Activated CD4-positive, alpha-beta T cell treated with anti-CD3 and anti-CD28 coated beads, Interleukin-2, amount 10 ng/mL, durations not matched to agents 24 days and 14 days (primary cell): ENCODE results near the gene SHB. TPM values are rescaled to one million over a fixed set of nuclear protein-coding genes. Genes with fewer than 3 reads are reported as not detected.

Experiments used
- DNase-seq: peaks from one replicate; pipeline ENCODE4 v3.0.0; 2022
- H3K27ac Mint-ChIP-seq: one replicate; pipeline ENCODE4 v1.8.0; 2022; ENCODE audit warnings: mild to moderate bottlenecking, mixed read lengths
- H3K27me3 Mint-ChIP-seq: one replicate; pipeline ENCODE4 v1.8.0; 2022; ENCODE audit warnings: mixed read lengths
- H3K36me3 Mint-ChIP-seq: one replicate; pipeline ENCODE4 v1.8.0; 2022; ENCODE audit warnings: low read depth, mild to moderate bottlenecking, mixed read lengths
- H3K4me1 Mint-ChIP-seq: one replicate; pipeline ENCODE4 v1.8.0; 2021; ENCODE audit warnings: mixed read lengths
- H3K4me3 Mint-ChIP-seq: one replicate; pipeline ENCODE4 v1.8.0; 2022; ENCODE audit warnings: mild to moderate bottlenecking, moderate library complexity, mixed read lengths
- H3K9me3 Mint-ChIP-seq: one replicate; pipeline ENCODE4 v1.8.0; 2021; ENCODE audit warnings: mixed read lengths
- intact Hi-C: fragments of 100-400 bp; cut with micrococcal nuclease; formaldehyde crosslinking; loops from one replicate; pipeline ENCODE4 v1.15.1; 2023
- total RNA-seq: library from RNA; stranded (reverse); gene quantifications from 2 replicates; pipeline ENCODE4 v1.2.3, GENCODE V29; 2022

Gene SHB
- total RNA-seq, 1 donor from 2014 or later, result 2.1 TPM

GRCh38 chr9:37925786-37926736 is 143.0 kb downstream of the SHB start:
- Mint-ChIP-seq H3K4me3 (no peak overlapping the region), H3K27me3 (no peaks in the 10 kb centered on the region), H3K9me3 (no peaks in the 10 kb centered on the region), H3K4me1 (peaks cover 2% of the 10 kb centered on the region), H3K36me3 (no peaks in the 10 kb centered on the region), H3K27ac (no peak overlapping the region)
- no peak for DNase-seq
- intact Hi-C loops, result no loop called here

GRCh38 chr9:37925006-37925405 is 144.0 kb downstream of the SHB start:
- Mint-ChIP-seq H3K9me3 (no peaks in the 10 kb centered on the region), H3K27me3 (no peaks in the 10 kb centered on the region), H3K27ac (no peak overlapping the region), H3K4me3 (no peak overlapping the region), H3K36me3 (no peaks in the 10 kb centered on the region), H3K4me1 (peaks cover 2% of the 10 kb centered on the region)
- intact Hi-C loops, result no loop called here
- no peak for DNase-seq

DNA sequence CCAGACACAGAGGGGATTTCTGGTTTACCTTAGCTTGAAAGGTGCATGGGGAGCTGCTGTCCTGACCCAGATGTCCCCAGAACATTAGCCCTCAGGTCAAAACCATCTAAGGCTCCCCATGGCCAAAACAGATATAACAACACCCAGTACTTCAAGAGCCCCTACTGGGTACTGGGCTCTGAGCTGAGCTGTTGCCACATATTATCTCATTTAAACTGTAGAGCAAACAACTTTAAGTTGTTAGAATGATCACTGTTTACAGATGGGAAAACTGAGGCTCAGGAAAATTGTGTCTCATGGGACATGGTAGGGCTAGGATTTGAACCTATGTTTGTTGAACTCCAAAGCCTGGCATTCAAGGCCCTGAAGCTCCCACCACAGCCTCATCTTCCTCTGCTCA is 144.5 kb downstream of the SHB start:
- no peaks in the 10 kb centered on the region for H3K27me3 Mint-ChIP-seq
- H3K4me3 Mint-ChIP-seq, result no peak overlapping the region
- no peak for DNase-seq
- intact Hi-C loops, result no loop called here
- H3K9me3 Mint-ChIP-seq, result no peaks in the 10 kb centered on the region
- peaks cover 2% of the 10 kb centered on the region for H3K4me1 Mint-ChIP-seq
- no peak overlapping the region for H3K27ac Mint-ChIP-seq
- no peaks in the 10 kb centered on the region for H3K36me3 Mint-ChIP-seq

GRCh38 chr9:37923796-37924427 is 145.1 kb downstream of the SHB start:
- no peak for DNase-seq
- intact Hi-C loops, result no loop called here
- H3K27me3 Mint-ChIP-seq, result no peaks in the 10 kb centered on the region

GRCh38 chr9:37923118-37923795 is 145.8 kb downstream of the SHB start:
- intact Hi-C loops, result no loop called here
- no peak for DNase-seq
- H3K27ac Mint-ChIP-seq, result no peak overlapping the region
- H3K27me3 Mint-ChIP-seq, result no peaks in the 10 kb centered on the region
- no peaks in the 10 kb centered on the region for H3K36me3 Mint-ChIP-seq
- peaks cover 2% of the 10 kb centered on the region for H3K4me1 Mint-ChIP-seq
- H3K4me3 Mint-ChIP-seq, result no peak overlapping the region
- H3K9me3 Mint-ChIP-seq, result no peaks in the 10 kb centered on the region

More at GRCh38 chr9:37923796-37924427, 145.1 kb downstream of the SHB start:
- no peak overlapping the region for H3K4me3 Mint-ChIP-seq
- H3K4me1 Mint-ChIP-seq, result peaks cover 2% of the 10 kb centered on the region
- H3K36me3 Mint-ChIP-seq, result no peaks in the 10 kb centered on the region
- no peak overlapping the region for H3K27ac Mint-ChIP-seq
- H3K9me3 Mint-ChIP-seq, result no peaks in the 10 kb centered on the region

DNA sequence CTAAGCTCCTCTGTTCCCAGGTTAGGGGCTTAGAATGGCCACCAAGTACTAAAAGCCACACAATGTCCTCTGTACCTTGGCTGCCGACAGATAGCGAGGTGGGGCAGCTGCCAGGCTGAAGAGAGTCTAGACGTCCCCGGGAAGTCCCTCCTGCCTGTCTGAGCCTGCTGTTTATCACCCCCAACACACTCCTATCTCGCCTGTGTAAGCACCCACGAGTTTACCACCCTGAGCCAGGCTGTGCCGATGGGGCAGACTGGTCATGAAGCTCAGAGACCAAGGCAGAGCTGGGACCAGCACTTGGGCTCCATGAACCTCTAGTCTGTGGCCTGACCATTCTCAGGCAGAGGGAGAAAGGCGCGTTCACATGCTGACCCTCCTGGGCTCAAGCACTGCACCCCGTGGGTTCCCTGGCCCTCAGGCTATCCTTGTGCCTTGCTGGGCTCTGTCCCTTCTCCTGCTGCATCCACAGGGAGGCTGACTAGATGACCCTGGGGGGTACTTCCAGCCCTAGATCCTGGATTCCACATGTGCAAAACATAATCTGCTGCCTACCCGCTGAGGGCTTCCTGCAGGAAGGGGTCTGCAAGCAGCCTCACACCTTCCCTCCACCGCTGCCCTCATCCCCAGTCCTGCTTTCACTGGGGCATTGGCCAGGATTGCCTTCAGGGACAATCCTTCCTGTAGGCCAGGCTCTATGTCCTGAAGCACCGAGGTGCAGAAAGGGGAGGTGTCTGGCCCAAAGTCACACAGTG is 146.5 kb downstream of the SHB start:
- no peak overlapping the region for H3K27ac Mint-ChIP-seq
- H3K4me1 Mint-ChIP-seq, result peaks cover 2% of the 10 kb centered on the region
- no peaks in the 10 kb centered on the region for H3K27me3 Mint-ChIP-seq
- no peak overlapping the region for H3K4me3 Mint-ChIP-seq
- no peak for DNase-seq
- intact Hi-C loops, result no loop called here
- no peaks in the 10 kb centered on the region for H3K9me3 Mint-ChIP-seq
- no peaks in the 10 kb centered on the region for H3K36me3 Mint-ChIP-seq

DNA sequence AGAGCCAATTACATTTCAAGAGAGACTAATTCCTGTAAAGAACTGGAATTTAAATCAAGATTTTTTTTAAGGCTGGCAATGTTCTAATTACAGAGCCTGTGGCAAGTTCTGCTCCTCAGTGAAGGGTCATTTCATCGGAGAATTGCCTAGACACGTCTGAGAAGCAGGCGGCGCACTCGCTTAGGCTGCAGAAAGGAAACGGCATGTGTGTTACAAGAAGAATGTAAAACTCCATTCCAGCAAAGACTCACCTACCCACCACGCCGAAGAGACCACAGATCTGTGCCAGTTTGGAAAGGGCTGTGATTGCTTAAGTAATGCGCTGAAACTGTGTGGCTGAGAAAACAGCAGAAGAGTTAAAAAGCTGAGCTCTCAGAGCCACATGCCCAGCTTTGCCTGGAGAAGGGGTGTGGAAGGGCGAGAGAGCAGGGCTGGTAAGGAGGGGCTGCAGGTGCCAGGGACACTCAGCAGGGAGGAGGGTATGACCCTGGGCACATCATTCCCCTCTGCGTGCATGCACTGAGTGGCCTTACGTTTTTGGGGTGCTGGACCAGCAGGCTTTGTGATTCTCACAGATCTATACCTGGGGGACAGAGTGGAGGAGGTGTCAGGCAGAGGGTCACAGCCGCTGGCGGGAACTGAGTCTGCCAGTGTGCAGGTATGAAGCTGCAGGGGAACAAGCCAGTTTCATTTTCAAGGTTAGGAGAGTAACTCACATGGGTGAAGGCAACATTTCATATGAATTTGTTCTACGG is 147.3 kb downstream of the SHB start:
- H3K27ac Mint-ChIP-seq, result no peak overlapping the region
- no peaks in the 10 kb centered on the region for H3K36me3 Mint-ChIP-seq
- H3K4me3 Mint-ChIP-seq, result no peak overlapping the region
- no peaks in the 10 kb centered on the region for H3K9me3 Mint-ChIP-seq
- intact Hi-C loops, result no loop called here
- no peaks in the 10 kb centered on the region for H3K27me3 Mint-ChIP-seq
- no peak for DNase-seq
- H3K4me1 Mint-ChIP-seq, result peaks cover 2% of the 10 kb centered on the region

GRCh38 chr9:37921168-37921510 is 147.9 kb downstream of the SHB start:
- intact Hi-C loops, result no loop called here
- peaks cover under 1% of the 10 kb centered on the region for H3K4me1 Mint-ChIP-seq
- no peaks in the 10 kb centered on the region for H3K9me3 Mint-ChIP-seq
- no peaks in the 10 kb centered on the region for H3K27me3 Mint-ChIP-seq
- DNase-seq, result no peak
- no peaks in the 10 kb centered on the region for H3K36me3 Mint-ChIP-seq
- no peak overlapping the region for H3K4me3 Mint-ChIP-seq
- H3K27ac Mint-ChIP-seq, result no peak overlapping the region

- intact Hi-C loops, result no loop called here
Measured at GRCh38 chr9:37920471-37921167, 148.4 kb downstream of the SHB start.

DNA sequence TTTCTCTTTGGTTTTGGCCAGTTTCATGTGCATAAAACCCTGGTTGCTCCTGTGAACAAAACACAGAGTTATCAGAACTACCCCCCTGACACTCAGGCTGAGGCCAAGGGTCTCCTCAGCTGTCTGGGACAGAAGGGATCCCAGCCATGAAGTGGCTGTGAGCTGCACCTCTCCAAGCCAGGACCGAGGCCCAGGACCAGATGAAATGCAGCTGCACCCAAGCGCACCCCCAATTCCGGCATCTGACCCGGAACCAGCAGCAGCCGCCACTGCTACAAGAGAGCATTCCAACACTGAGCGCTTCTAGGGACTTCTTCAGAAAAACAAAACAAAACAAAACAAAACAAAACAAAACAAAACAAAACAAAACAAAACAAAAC is 149.1 kb downstream of the SHB start:
- H3K9me3 Mint-ChIP-seq, result no peaks in the 10 kb centered on the region

More at GRCh38 chr9:37920471-37921167, 148.4 kb downstream of the SHB start:
- no peaks in the 10 kb centered on the region for H3K4me1 Mint-ChIP-seq
- no peak overlapping the region for H3K4me3 Mint-ChIP-seq
- H3K9me3 Mint-ChIP-seq, result no peaks in the 10 kb centered on the region
- no peak overlapping the region for H3K27ac Mint-ChIP-seq
- DNase-seq, result peak; percentile 69
- no peaks in the 10 kb centered on the region for H3K36me3 Mint-ChIP-seq
- no peaks in the 10 kb centered on the region for H3K27me3 Mint-ChIP-seq

DNA sequence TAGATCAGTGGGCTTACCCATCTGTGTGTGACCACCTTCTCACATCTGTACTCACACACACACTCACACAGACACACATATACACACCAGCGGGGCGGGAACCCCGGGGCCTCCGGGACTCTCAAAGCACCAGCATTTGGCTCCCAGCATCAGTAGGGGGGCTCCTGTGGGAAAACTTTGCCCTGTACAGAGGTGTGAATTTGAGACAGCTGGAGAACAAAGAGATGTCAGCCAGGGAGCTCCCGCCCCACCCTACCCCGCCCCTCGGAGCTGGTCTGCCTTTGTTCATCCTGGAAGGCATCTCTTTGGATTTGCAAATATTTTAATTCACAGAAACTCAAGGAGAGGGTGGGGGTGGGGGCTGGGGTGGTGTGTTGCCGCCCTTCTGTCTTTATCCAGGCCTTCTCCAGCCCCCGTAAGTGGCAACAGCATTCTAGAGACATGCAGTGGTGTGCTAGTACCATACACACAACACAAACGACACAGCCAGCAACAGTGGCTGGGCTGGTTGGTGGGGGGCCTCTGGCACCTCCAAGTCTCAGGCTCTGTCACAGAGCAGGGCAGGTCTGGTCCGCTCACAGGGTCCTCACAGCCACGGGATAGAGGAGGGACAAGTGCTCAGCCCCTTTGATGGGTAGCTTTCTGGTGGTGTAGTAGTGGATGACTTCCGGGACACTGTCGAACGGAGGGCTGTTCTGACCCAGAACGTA is 149.6 kb downstream of the SHB start:
- DNase-seq, result no peak
- no peaks in the 10 kb centered on the region for H3K27me3 Mint-ChIP-seq
- no peak overlapping the region for H3K4me3 Mint-ChIP-seq
- H3K36me3 Mint-ChIP-seq, result no peaks in the 10 kb centered on the region
- intact Hi-C loops, result no loop called here
- no peak overlapping the region for H3K27ac Mint-ChIP-seq
- H3K4me1 Mint-ChIP-seq, result no peaks in the 10 kb centered on the region
- H3K9me3 Mint-ChIP-seq, result no peaks in the 10 kb centered on the region

More for the DNA sequence above, 149.1 kb downstream of the SHB start:
- Mint-ChIP-seq H3K4me3 (no peak overlapping the region), H3K27me3 (no peaks in the 10 kb centered on the region), H3K36me3 (no peaks in the 10 kb centered on the region), H3K4me1 (no peaks in the 10 kb centered on the region), H3K27ac (no peak overlapping the region)
- no peak for DNase-seq
- intact Hi-C loops, result no loop called here

DNA sequence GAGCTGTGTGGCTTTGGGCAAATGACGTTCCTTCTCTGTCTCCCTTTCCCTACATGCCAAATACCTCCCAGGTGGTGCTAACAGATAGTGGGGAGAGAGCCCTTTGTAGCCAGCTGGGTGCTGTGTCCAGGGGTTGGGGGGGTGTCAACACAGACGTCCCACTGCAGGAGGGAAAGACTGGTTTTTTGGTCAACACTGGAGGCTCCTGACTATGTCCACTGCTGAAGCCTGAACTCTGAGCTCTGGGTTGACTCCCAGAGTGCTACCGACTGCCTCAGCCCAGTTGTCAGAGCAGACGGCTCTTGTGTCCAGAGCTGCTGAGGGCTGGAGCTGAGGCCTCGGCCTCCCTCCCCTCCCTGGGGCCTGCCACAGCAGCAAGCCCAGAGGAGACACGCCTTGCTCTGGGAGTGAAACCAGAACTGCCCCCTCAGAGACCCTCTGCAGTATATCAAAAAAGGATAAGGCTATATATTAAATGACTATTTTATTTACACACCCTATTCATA is 150.3 kb downstream of the SHB start:
- Mint-ChIP-seq H3K27me3 (no peaks in the 10 kb centered on the region), H3K9me3 (no peaks in the 10 kb centered on the region), H3K27ac (no peak overlapping the region), H3K4me1 (no peaks in the 10 kb centered on the region), H3K4me3 (no peak overlapping the region), H3K36me3 (no peaks in the 10 kb centered on the region)
- intact Hi-C loops, result no loop called here
- no peak for DNase-seq
